IMR-90 (cell line): ENCODE results near the gene GP9. TPM values are rescaled to one million over a fixed set of nuclear protein-coding genes. Genes with fewer than 3 reads are reported as not detected.

Source experiments
- ATAC-seq: fragments of 200-7000 bp; cut with Tn5 transposase; 2 replicates; pipeline ENCODE4 v1.9.1; 2020; ENCODE audit warnings: low read depth, mild to moderate bottlenecking, moderate library complexity
- BruUV-seq: library from RNA; stranded (reverse); fragments of 400-500 nt; replicated peaks from 2 replicates; lab custom pipeline; 2021; lab: Mats Ljungman, UMichigan
- CTCF ChIA-PET: fragments of 300-600 bp; formaldehyde crosslinking; extraction: SDS; loops from one replicate; lab custom pipeline; 2021; ENCODE audit warnings: antibody characterized with exemption; lab: Yijun Ruan, JAX
- POLR2A ChIA-PET: fragments of 300-600 bp; sonication (Branson Sonifier 250); formaldehyde crosslinking; loops from one replicate; lab custom pipeline; 2022; ENCODE audit warnings: antibody characterized with exemption; ENCODE audit not compliant: unreplicated experiment; lab: Charles Lee
- DNase-seq: peaks from one replicate; pipeline ENCODE4 v3.0.0; 2013
- H2AFZ ChIP-seq: replicated peaks from 2 replicates; pipeline ENCODE3; 2013; ENCODE audit warnings: low read length, mild to moderate bottlenecking; ENCODE audit not compliant: poor library complexity
- H2AK5ac ChIP-seq: 2 replicates; pipeline ENCODE4 v1.6.1; 2013; ENCODE audit warnings: low read depth, low read length, inconsistent platforms
- H2AK9ac ChIP-seq: replicated peaks from 2 replicates; pipeline ENCODE3; 2013; ENCODE audit warnings: mild to moderate bottlenecking, low read depth, low read length, moderate library complexity; ENCODE audit not compliant: poor library complexity
- H2BK120ac ChIP-seq: 2 replicates; pipeline ENCODE4 v1.6.1; 2013; ENCODE audit warnings: low read depth, low read length, inconsistent platforms
- H2BK15ac ChIP-seq: 3 replicates; pipeline ENCODE4 v1.6.1; 2013; ENCODE audit warnings: low read depth, low read length, inconsistent platforms
- H2BK20ac ChIP-seq: 2 replicates; pipeline ENCODE4 v1.6.1; 2013; ENCODE audit warnings: low read depth, mild to moderate bottlenecking, inconsistent platforms, low read length, moderate library complexity
- H2BK5ac ChIP-seq: 2 replicates; pipeline ENCODE4 v1.6.1; 2013; ENCODE audit warnings: mild to moderate bottlenecking, low read depth, low read length, inconsistent platforms; ENCODE audit not compliant: poor library complexity, severe bottlenecking
- H3K14ac ChIP-seq: replicated peaks from 2 replicates; pipeline ENCODE4 v1.6.1; 2013; ENCODE audit warnings: low read depth, low read length, inconsistent platforms
- H3K18ac ChIP-seq: 2 replicates; pipeline ENCODE4 v1.6.1; 2013; ENCODE audit warnings: low read depth, low read length, control low read depth
- H3K23ac ChIP-seq: 2 replicates; pipeline ENCODE4 v1.6.1; 2013; ENCODE audit warnings: low read depth, low read length, inconsistent platforms
- H3K27ac ChIP-seq: 2 replicates; pipeline ENCODE4 v1.5.1; 2013; ENCODE audit warnings: mild to moderate bottlenecking, control low read depth, low read length; ENCODE audit not compliant: insufficient read depth
- H3K27me3 ChIP-seq: 2 replicates; pipeline ENCODE4 v1.6.1; 2013; ENCODE audit warnings: low read length; ENCODE audit not compliant: control insufficient read depth, insufficient read depth
- H3K36me3 ChIP-seq: 2 replicates; pipeline ENCODE4 v1.6.1; 2013; ENCODE audit warnings: low read length, mixed read lengths; ENCODE audit not compliant: control insufficient read depth, insufficient read depth
- H3K4ac ChIP-seq: 2 replicates; pipeline ENCODE4 v1.6.1; 2013; ENCODE audit warnings: low read depth, low read length, inconsistent platforms
- H3K4me1 ChIP-seq: 2 replicates; pipeline ENCODE4 v1.6.1; 2013; ENCODE audit warnings: low read length, mixed read lengths; ENCODE audit not compliant: control insufficient read depth, insufficient read depth
- H3K4me2 ChIP-seq: 2 replicates; pipeline ENCODE4 v1.6.1; 2013; ENCODE audit warnings: low read depth, mild to moderate bottlenecking, control low read depth, low read length, moderate library complexity
- H3K4me3 ChIP-seq: 2 replicates; pipeline ENCODE4 v1.5.1; 2013; ENCODE audit warnings: low read depth, mild to moderate bottlenecking, control low read depth, low read length, moderate library complexity; ENCODE audit not compliant: insufficient read depth
- H3K56ac ChIP-seq: 2 replicates; pipeline ENCODE4 v1.6.1; 2013; ENCODE audit warnings: low read length, inconsistent platforms; ENCODE audit not compliant: insufficient read depth; ENCODE audit errors: extremely low read depth
- H3K79me1 ChIP-seq, 2 experiments: 2 replicates each; pipeline ENCODE4 v1.6.1; 2013; ENCODE audit warnings: low read length in 2 of 2, inconsistent platforms in 1 of 2, low read depth in 1 of 2
- H3K9ac ChIP-seq: 2 replicates; pipeline ENCODE4 v1.6.1; 2013; ENCODE audit warnings: low read depth, low read length, control low read depth
- H3K9me1 ChIP-seq: 2 replicates; pipeline ENCODE4 v1.6.1; 2013; ENCODE audit warnings: low read length, inconsistent platforms; ENCODE audit not compliant: insufficient read depth
- H3K9me3 ChIP-seq: 2 replicates; pipeline ENCODE4 v1.6.1; 2013; ENCODE audit warnings: low read length; ENCODE audit not compliant: control insufficient read depth, insufficient read depth
- H4K20me1 ChIP-seq: 2 replicates; pipeline ENCODE4 v1.6.1; 2013; ENCODE audit warnings: low read length, inconsistent platforms; ENCODE audit not compliant: insufficient read depth
- H4K5ac ChIP-seq: 2 replicates; pipeline ENCODE4 v1.6.1; 2013; ENCODE audit warnings: mild to moderate bottlenecking, low read depth, low read length, control low read depth
- H4K8ac ChIP-seq, 2 experiments: 2 replicates each; pipeline ENCODE4 v1.6.1; 2013; ENCODE audit warnings: low read depth in 2 of 2, low read length in 2 of 2, control low read depth in 1 of 2, inconsistent platforms in 1 of 2
- H4K91ac ChIP-seq: 2 replicates; pipeline ENCODE4 v1.6.1; 2013; ENCODE audit warnings: low read depth, low read length, inconsistent platforms; ENCODE audit not compliant: insufficient read depth
- BHLHE40 ChIP-seq: fragments of 150-350 bp; IDR thresholded peaks from 2 replicates; pipeline ENCODE4 v1.6.1; 2016; ENCODE audit warnings: mild to moderate bottlenecking, low read depth, low read length
- CEBPB ChIP-seq: IDR thresholded peaks from 2 replicates; pipeline ENCODE4 v1.6.1; 2012; ENCODE audit warnings: low read depth, low read length, improper control_type of control experiment
- CHD1 ChIP-seq: IDR thresholded peaks from 2 replicates; pipeline ENCODE4 v1.6.1; 2012; ENCODE audit warnings: low read depth, low read length, improper control_type of control experiment
- MAFK ChIP-seq: IDR thresholded peaks from 2 replicates; pipeline ENCODE4 v1.6.1; 2012; ENCODE audit warnings: low read depth, low read length, improper control_type of control experiment
- MXI1 ChIP-seq: IDR thresholded peaks from 2 replicates; pipeline ENCODE4 v1.6.1; 2012; ENCODE audit warnings: low read depth, mild to moderate bottlenecking, low read length, moderate library complexity, borderline replicate concordance
- SMC3 ChIP-seq: fragments of 150-350 bp; IDR thresholded peaks from 2 replicates; pipeline ENCODE4 v1.6.1; 2016; ENCODE audit warnings: low read depth, mild to moderate bottlenecking, antibody characterized with exemption, low read length, moderate library complexity
- WGBS, 2 experiments: methylation state at CpG; one replicate each; pipeline versions ENCODE4 v1.1.5 to v1.1.7; 2013; ENCODE audit warnings: missing lambda C conversion rate in 2 of 2; ENCODE audit not compliant: insufficient read length in 1 of 2; ENCODE audit errors: extremely low coverage in 2 of 2; 5-methylcytosine and 5-hydroxymethylcytosine counted together
- dilution Hi-C: fragments of 300-500 bp; cut with HindIII; formaldehyde crosslinking; loops from one replicate; pipeline ENCODE4 v1.14.3; 2018; ENCODE audit warnings: low sequenced_read_pairs; ENCODE audit not compliant: unreplicated experiment
- in situ Hi-C: fragments of 300-500 bp; cut with MboI; formaldehyde crosslinking; loops from 3 replicates; pipeline ENCODE4 v1.14.3; 2019; ENCODE audit warnings: low sequenced_read_pairs, inconsistent platforms, mixed read lengths
- intact Hi-C: fragments of 100-400 bp; cut with micrococcal nuclease; formaldehyde crosslinking; loops from 2 replicates; pipeline ENCODE4 v1.10.0; 2022
- polyA plus RNA-seq, 3 experiments: library from polyadenylated mRNA; depleted of rRNA; stranded (reverse); fragments of >200 nt; gene quantifications; 2 replicates each; pipeline ENCODE4 v1.2.3, GENCODE V29; 2012; ENCODE audit warnings: low replicate concordance in 1 of 3
- total RNA-seq: library from RNA; depleted of rRNA; stranded (reverse); fragments of >200 nt; gene quantifications from 2 replicates; pipeline ENCODE4 v1.2.3, GENCODE V29; 2012

Gene GP9
- total and polyA plus RNA-seq, 2 of the 4 experiments (the other 2 are of a cell fraction): not detected

DNA sequence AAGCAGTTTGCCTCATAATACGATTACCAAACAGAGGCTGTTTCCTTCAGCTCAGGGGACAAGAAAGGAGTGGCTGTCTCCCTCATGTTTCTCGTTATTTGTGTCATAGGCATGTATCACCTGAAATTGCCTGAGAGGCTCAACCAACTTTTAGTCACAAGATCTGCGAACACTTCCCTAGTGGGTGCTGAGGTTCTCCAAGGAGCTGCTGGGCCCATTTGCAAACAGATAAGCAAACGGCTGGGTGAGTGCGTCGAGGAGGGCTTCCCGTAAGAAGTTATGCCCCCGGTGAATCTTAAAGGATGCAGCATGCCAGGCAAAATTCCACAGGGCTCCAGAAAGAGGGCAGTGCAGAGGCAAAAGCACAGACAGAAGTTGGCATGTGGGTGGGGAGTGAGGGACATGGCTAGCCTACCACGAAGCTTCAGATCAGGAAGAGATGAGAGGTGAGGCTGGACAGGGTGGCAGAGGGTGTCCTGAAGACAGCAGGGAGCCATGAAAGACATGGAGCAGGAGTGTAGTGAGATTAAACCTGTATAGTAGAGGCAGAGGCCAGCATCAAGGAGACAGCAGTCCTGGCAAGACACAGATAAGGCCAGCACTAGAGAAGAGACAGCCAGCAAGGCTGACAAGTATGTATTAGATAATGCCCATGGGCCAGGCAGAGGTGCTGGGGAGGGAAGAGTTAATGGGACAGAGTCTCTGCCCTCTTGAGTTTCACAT lies 4.0 kb upstream of the GP9 start:
- in situ Hi-C loops (loop anchor here (10.0 kb wide), 1 partner anchor 188 kb away; the partner anchor contains the start of gene COPG1), dilution Hi-C loops (no loop called here), intact Hi-C loops (loop anchor here (10.0 kb wide), 1 partner anchor 58 kb away; no protein-coding TSS in a partner anchor)
- Histone ChIP-seq H3K9ac (no peak overlapping the region), H2AFZ (no peak overlapping the region), H4K5ac (no peak overlapping the region), H2AK9ac (no peak overlapping the region), H3K23ac (no peak overlapping the region), H2BK120ac (no peak overlapping the region), H3K9me1 (no peaks in the 10 kb centered on the region), H3K27ac (no peak overlapping the region), H4K20me1 (no peaks in the 10 kb centered on the region), H2BK20ac (no peak overlapping the region), H2BK5ac (no peak overlapping the region), H3K36me3 (no peaks in the 10 kb centered on the region), H3K4me1 (peaks cover 2% of the 10 kb centered on the region; the same call in 1 of the 2 replicates), H3K4me3 (no peak overlapping the region), H3K56ac (no peak overlapping the region), H4K91ac (no peak overlapping the region), H2AK5ac (no peak overlapping the region), H2BK15ac (no peak overlapping the region), H3K18ac (no peak overlapping the region), H4K8ac (no peak overlapping the region), H3K14ac (no peak overlapping the region), H3K79me1 (no peaks in the 10 kb centered on the region), H3K4me2 (no peak overlapping the region), H3K9me3 (no peaks in the 10 kb centered on the region), H3K4ac (no peak overlapping the region), H3K27me3 (peaks cover 25% of the 10 kb centered on the region)
- TF ChIP-seq SMC3 (no peak), BHLHE40 (no peak), CHD1 (no peak), CEBPB (no peak), MXI1 (no peak), MAFK (no peak)
- ATAC-seq (no peak), DNase-seq (no peak)
- ChIA-PET CTCF (interaction anchor here (0.8 kb wide), 1 partner anchor 85 kb away, joined by 3 read pairs; no protein-coding TSS in a partner anchor), POLR2A (no interaction called here)
- BruUV-seq: no TSS peak
- WGBS, 2 experiments: 47% methylated on average over 6 of the region's 9 CpGs; no CpG with 5 or more reads in 1 of the 2 experiments
